Kidney (tissue), 14 donors: Measurements from ENCODE around the gene GTF3C2. TPM values are rescaled to one million over a fixed set of nuclear protein-coding genes. Genes with fewer than 3 reads are reported as not detected.

Source experiments
- DNase-seq, 5 donors: peaks; one replicate each; pipeline ENCODE4 v3.0.0-alpha.2; 2013 to 2020
- FAIRE-seq: peaks from 2 replicates; lab custom pipeline; 2012; peaks lifted over from hg19 to GRCh38; lab: Jason Lieb, UNC
- H3K27ac ChIP-seq, 2 donors: one replicate each; pipeline ENCODE4 v1.7.0; 2013; ENCODE audit warnings: low read depth in 2 of 2, low read length in 2 of 2, inconsistent platforms in 1 of 2
- H3K27me3 ChIP-seq: one replicate; pipeline ENCODE4 v1.7.1; 2013; ENCODE audit warnings: low read length, inconsistent platforms; ENCODE audit not compliant: control insufficient read depth, insufficient read depth
- H3K36me3 ChIP-seq, 3 donors: one replicate each; pipeline versions ENCODE4 v1.7.0 to v1.7.1; 2013; ENCODE audit warnings: low read length in 3 of 3, control low read depth in 1 of 3, inconsistent platforms in 1 of 3; ENCODE audit not compliant: insufficient read depth in 3 of 3, control insufficient read depth in 2 of 3
- H3K4me1 ChIP-seq, 3 donors: one replicate each; pipeline versions ENCODE4 v1.7.0 to v1.7.1; 2013; ENCODE audit warnings: low read length in 3 of 3, inconsistent platforms in 1 of 3, low read depth in 1 of 3; ENCODE audit not compliant: control insufficient read depth in 2 of 3, insufficient read depth in 2 of 3
- H3K4me3 ChIP-seq, 3 donors: one replicate each; pipeline versions ENCODE4 v1.7.0 to v1.8.1; 2013; ENCODE audit warnings: low read length in 3 of 3, control low read depth in 1 of 3, inconsistent platforms in 1 of 3
- H3K9ac ChIP-seq, 3 donors: one replicate each; pipeline versions ENCODE4 v1.7.0 to v1.7.1; 2013; ENCODE audit warnings: low read length in 3 of 3, control low read depth in 1 of 3, inconsistent platforms in 1 of 3
- H3K9me3 ChIP-seq, 3 donors: one replicate each; pipeline versions ENCODE4 v1.7.0 to v1.7.1; 2013; ENCODE audit warnings: low read length in 3 of 3, control low read depth in 1 of 3, inconsistent platforms in 1 of 3; ENCODE audit not compliant: control insufficient read depth in 2 of 3, insufficient read depth in 1 of 3
- intact Hi-C: fragments of 100-400 bp; cut with DNase I; formaldehyde crosslinking; loops from one replicate; pipeline ENCODE4 v1.11.1; 2022
- polyA plus RNA-seq: library from polyadenylated mRNA; stranded (reverse); fragments of 350-450 nt; fragmentation: Illumina TruSeq; extraction: RNeasy Lipid Tissue Mini Kit (QIAGEN cat#74804); gene quantifications from one replicate; pipeline ENCODE4 v1.2.3, GENCODE V29; 2014; ENCODE audit warnings: low read depth, low replicate concordance; ENCODE audit not compliant: insufficient read depth
- total RNA-seq: library from RNA; stranded (reverse); fragmentation: NEBNext Ultra II Directional; extraction: Animal tissue kit (Norgen Biotek cat#: 25700); gene quantifications from one replicate; pipeline ENCODE4 v1.2.1, GENCODE V29; 2021
- TF ChIP-seq, protein P1 (sequence below): IDR thresholded peaks from 3 replicates; pipeline ENCODE4 v1.5.1; 2012; ENCODE audit warnings: mild to moderate bottlenecking, moderate library complexity, borderline replicate concordance; ENCODE audit not compliant: insufficient read depth; ENCODE audit errors: extremely low read depth
- donor health status: control.
- donor health status: control.
- donor health status: control.
- donor health status: control.
- donor health status: control.
- donor health status: DM: yes; HTN: yes; CAD: no.
- donor health status: Normal renal cell carcinoma (clear cell type).

GTF3C2 gene
- total and polyA plus RNA-seq, 2 donors from 2014 or later = 38.3 to 59.3 TPM

DNA sequence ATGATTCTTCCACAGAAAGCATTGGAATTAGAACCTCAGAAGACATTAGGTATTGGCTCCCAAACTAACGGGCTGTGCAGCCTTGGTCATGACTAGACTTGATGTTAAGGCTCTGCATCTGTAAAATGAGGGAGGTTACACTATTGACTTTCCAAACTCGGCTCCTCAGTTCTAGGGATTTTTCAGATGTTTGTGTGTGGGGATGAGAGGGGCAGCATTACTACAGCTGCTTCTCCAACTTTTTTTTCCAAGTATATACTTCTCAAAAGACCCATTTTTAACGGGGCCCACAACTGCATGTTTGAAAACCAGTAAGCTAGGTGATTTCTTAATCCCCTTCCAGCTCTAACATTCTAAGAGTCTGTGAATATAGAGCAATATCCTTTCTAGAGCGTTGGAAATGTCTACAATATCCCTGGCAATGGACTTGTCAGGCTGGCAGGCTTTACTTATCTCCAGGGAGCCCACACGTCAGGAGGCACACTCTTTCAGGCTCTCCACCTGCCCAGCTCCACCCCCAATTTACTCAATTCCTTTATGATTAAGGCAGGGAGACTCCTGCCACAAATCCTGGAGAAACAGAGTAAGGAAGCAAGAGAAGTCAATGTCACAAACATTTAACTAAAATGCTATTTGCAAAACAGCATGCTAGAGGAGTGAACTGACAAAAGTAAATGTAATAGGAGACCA lies 32.8 kb downstream of the GTF3C2 start:
- Histone ChIP-seq H3K4me3 (peak overlapping the region; percentile 95 to 98 (median 97)), H3K4me1 (peaks cover 0 to 11% (median 0%) of the 10 kb centered on the region in 3 donors), H3K9me3 (no peaks in the 10 kb centered on the region), H3K27ac (peak overlapping the region; percentile 86 to 96), H3K27me3 (no peaks in the 10 kb centered on the region), H3K36me3 (peaks cover 3 to 25% (median 11%) of the 10 kb centered on the region in 3 donors), H3K9ac (peak overlapping the region; percentile 78 to 97 (median 97))
- TF ChIP-seq, protein P1, sequence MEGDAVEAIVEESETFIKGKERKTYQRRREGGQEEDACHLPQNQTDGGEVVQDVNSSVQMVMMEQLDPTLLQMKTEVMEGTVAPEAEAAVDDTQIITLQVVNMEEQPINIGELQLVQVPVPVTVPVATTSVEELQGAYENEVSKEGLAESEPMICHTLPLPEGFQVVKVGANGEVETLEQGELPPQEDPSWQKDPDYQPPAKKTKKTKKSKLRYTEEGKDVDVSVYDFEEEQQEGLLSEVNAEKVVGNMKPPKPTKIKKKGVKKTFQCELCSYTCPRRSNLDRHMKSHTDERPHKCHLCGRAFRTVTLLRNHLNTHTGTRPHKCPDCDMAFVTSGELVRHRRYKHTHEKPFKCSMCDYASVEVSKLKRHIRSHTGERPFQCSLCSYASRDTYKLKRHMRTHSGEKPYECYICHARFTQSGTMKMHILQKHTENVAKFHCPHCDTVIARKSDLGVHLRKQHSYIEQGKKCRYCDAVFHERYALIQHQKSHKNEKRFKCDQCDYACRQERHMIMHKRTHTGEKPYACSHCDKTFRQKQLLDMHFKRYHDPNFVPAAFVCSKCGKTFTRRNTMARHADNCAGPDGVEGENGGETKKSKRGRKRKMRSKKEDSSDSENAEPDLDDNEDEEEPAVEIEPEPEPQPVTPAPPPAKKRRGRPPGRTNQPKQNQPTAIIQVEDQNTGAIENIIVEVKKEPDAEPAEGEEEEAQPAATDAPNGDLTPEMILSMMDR = no peak
- intact Hi-C loops = no loop called here
- FAIRE-seq = no peak
- DNase-seq = no peak

DNA sequence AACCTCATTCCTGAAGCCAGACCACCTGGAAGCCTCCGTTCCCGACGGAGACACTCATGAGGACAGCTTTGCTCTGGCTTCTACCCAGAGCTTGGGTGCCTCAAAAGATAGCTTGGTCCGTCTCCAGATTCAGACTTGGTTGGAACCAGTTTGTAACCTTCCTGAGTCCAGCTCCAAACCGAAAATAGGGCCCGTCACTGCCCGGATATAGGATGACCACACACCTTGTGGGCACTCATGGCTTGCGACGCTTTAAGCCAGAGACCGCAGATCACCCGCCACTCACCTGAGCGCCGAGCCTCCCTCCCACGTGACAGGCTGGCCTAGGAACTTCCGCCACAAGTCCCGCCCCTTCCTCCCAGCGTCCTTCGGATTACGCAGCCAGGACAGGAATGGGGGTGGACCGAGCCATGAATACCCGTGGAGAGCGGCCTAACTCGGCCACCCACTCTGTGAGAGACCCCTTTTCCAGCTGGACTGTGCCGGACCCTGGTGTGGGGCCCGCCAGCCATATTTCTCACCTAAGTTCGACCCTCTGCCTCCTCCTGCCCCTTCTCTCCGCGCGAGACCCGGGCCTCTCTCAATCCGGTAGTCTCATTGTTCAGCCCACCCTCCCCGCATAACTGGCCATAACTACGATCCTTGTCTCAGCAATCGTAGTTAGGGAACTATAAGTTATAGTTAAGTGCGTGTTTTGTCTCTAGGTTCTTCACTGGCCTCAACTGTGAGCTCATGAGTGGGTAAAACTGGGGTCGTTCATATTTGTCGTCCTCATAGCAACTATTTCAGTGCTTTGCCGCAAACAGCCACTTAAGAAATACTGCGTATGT lies 33.6 kb downstream of the GTF3C2 start, which contains the start of gene MPV17:
TSS of gene MPV17 (minus strand) at position 332 of the 830 bp plus-strand sequence. CDS start 580 bp downstream, outside the sequence.
- no peak for FAIRE-seq

DNA sequence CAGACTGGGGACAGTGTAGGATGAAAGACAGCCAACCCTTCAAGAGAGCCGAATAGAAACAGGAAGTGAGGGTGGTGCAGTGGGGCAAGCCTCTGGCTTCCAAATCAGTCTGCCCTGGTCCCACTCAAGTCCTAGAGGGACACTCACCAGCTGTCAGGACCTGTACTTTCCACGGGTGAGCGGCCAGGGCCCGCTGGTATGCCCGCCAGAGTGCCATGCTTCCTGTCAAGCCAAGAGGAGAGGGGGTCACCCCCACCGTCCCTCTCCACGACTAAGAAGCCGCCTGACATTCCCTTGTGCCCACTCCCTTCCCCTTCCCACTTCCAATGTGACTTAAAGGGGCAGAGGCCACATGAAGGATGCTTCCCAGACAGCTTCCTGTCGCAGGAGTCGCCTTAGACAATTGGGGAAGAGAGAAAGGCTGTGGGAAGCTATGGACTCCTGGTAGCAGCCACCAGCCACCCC lies 34.2 kb downstream of the GTF3C2 start:
- FAIRE-seq = no peak
- Histone ChIP-seq H3K27ac (peak overlapping the region; percentile 86 to 96), H3K9ac (peak overlapping the region; percentile 96 to 97 (median 97)), H3K27me3 (no peaks in the 10 kb centered on the region), H3K4me3 (peak overlapping the region; percentile 95 to 98 (median 97)), H3K9me3 (no peaks in the 10 kb centered on the region), H3K4me1 (peaks cover 0 to 11% (median 0%) of the 10 kb centered on the region in 3 donors), H3K36me3 (peaks cover 2 to 14% (median 3%) of the 10 kb centered on the region in 3 donors)
- DNase-seq = peak in 3 of 5 donors; percentile 39 to 78 (median 63)
- intact Hi-C loops = no loop called here
- TF ChIP-seq, protein P1 = no peak

More for the DNA sequence above, 33.6 kb downstream of the GTF3C2 start, which contains the start of gene MPV17:
- Histone ChIP-seq H3K27ac (peak within 1 kb of the TSS; percentile 86 to 96), H3K27me3 (no peaks in the 10 kb centered on the region), H3K9me3 (no peaks in the 10 kb centered on the region), H3K4me3 (peak within 1 kb of the TSS; percentile 95 to 98 (median 97)), H3K9ac (peak within 1 kb of the TSS; percentile 96 to 97 (median 97)), H3K4me1 (peaks cover 0 to 11% (median 0%) of the 10 kb centered on the region in 3 donors), H3K36me3 (peaks cover 3 to 18% (median 4%) of the 10 kb centered on the region in 3 donors)
- peak; percentile 95 to 98 (median 97) for DNase-seq
- intact Hi-C loops = no loop called here
- TF ChIP-seq, protein P1 = no peak
